SK-N-MC (cell line): ENCODE data around the gene OVOL2.

ENCODE experiments used
- DNase-seq: peaks from one replicate; pipeline ENCODE4 v3.0.0-alpha.2; 2011; ENCODE audit warnings: low read depth, low spot score
- H3K27ac ChIP-seq: fragments of 200-600 bp; sonication (generic); 2 replicates; pipeline ENCODE4 v1.5.1; 2016; ENCODE audit warnings: mixed run types
- H3K36me3 ChIP-seq: fragments of 200-600 bp; sonication (generic); 2 replicates; pipeline ENCODE4 v1.6.1; 2017; ENCODE audit warnings: antibody characterized with exemption, low read length, mixed read lengths; ENCODE audit not compliant: insufficient read depth
- H3K4me3 ChIP-seq: fragments of 200-600 bp; sonication (generic); 2 replicates; pipeline ENCODE4 v1.5.1; 2016
- H3K9ac ChIP-seq: fragments of 200-600 bp; sonication (generic); 2 replicates; pipeline ENCODE4 v1.8.0; 2017; ENCODE audit warnings: mixed run types, mixed read lengths; ENCODE audit not compliant: insufficient read length
- H3K9me3 ChIP-seq: fragments of 200-600 bp; sonication (generic); 2 replicates; pipeline ENCODE4 v1.6.1; 2017; ENCODE audit warnings: low read depth, mild to moderate bottlenecking, antibody characterized with exemption, low read length, moderate library complexity, mixed read lengths
- EZH2 ChIP-seq: fragments of 200-600 bp; sonication (generic); IDR thresholded peaks from one replicate; pipeline ENCODE4 v1.6.1; 2017; ENCODE audit warnings: antibody characterized with exemption
- FOXP2 ChIP-seq: optimal IDR thresholded peaks from 2 replicates; pipeline ENCODE3; 2011; ENCODE audit warnings: mild to moderate bottlenecking, moderate library complexity; ENCODE audit not compliant: insufficient read depth; ENCODE audit errors: extremely low read length, control extremely low read depth
- POLR2AphosphoS5 ChIP-seq: IDR thresholded peaks from 2 replicates; pipeline ENCODE4 v1.6.1; 2012; ENCODE audit warnings: mild to moderate bottlenecking, low read depth, low read length, borderline replicate concordance

Gene OVOL2

GRCh38 chr20:17985388-17986018, 72.2 kb downstream of the OVOL2 start:
- no peaks in the 10 kb centered on the region for H3K9me3 ChIP-seq
- no peak overlapping the region for H3K9ac ChIP-seq
- DNase-seq = no peak
- no peak overlapping the region for H3K4me3 ChIP-seq
- no peak for TF ChIP-seq POLR2AphosphoS5
- H3K27ac ChIP-seq = no peak overlapping the region
- H3K36me3 ChIP-seq = peaks cover 35% of the 10 kb centered on the region

GRCh38 chr20:17976305-17976704, 81.4 kb downstream of the OVOL2 start:
- Histone ChIP-seq H3K9me3 (no peaks in the 10 kb centered on the region), H3K36me3 (peaks cover 36% of the 10 kb centered on the region), H3K4me3 (no peak overlapping the region), H3K9ac (no peak overlapping the region), H3K27ac (no peak overlapping the region)
- no peak for DNase-seq
- TF ChIP-seq FOXP2 (no peak), POLR2AphosphoS5 (no peak), EZH2 (no peak)
